GM18508 (cell line): ENCODE results near the gene DBNL.
"Not testable (repeated sequence)": the region's sequence is repeated elsewhere in the genome, so short reads cannot be mapped to it uniquely, and the experiment has no call there.

ENCODE experiments used
- ATAC-seq: cut with Tn5 transposase; IDR thresholded peaks from one replicate; pipeline ENCODE4 v1.9.1; 2021; ENCODE audit warnings: moderate number of reproducible peaks; ENCODE audit not compliant: insufficient read depth, unreplicated experiment

Gene DBNL

GRCh38 chr7:44040493-44040891 lies 4.0 kb upstream of the DBNL start:
- not testable (repeated sequence) for ATAC-seq

- no peak for ATAC-seq
Observed at GRCh38 chr7:44042221-44042620, 2.3 kb upstream of the DBNL start.

GRCh38 chr7:44043902-44044301 lies 600 bp upstream of the DBNL start:
- no peak for ATAC-seq

GRCh38 chr7:44045226-44046014 lies 918 bp downstream of the DBNL start:
- ATAC-seq = no peak

- peak; percentile 59 for ATAC-seq
Observed at GRCh38 chr7:44046321-44047061, 2.0 kb downstream of the DBNL start.

- ATAC-seq = no peak
Observed at GRCh38 chr7:44048031-44048795, 3.7 kb downstream of the DBNL start.

GRCh38 chr7:44050121-44050914 lies 5.8 kb downstream of the DBNL start:
- no peak for ATAC-seq

GRCh38 chr7:44050915-44051560 lies 6.5 kb downstream of the DBNL start:
- no peak for ATAC-seq

- no peak for ATAC-seq
Observed at GRCh38 chr7:44051611-44052220, 7.2 kb downstream of the DBNL start.

GRCh38 chr7:44052771-44053365 lies 8.4 kb downstream of the DBNL start:
- no peak for ATAC-seq

GRCh38 chr7:44056681-44057080 lies 12.2 kb downstream of the DBNL start:
- ATAC-seq = no peak

- ATAC-seq = no peak
Observed at GRCh38 chr7:44057181-44057848, 12.8 kb downstream of the DBNL start.

GRCh38 chr7:44057849-44058758 lies 13.6 kb downstream of the DBNL start:
- ATAC-seq = no peak

- no peak for ATAC-seq
Observed at GRCh38 chr7:44058759-44059218, 14.3 kb downstream of the DBNL start.

GRCh38 chr7:44059219-44060090 lies 15.0 kb downstream of the DBNL start:
- ATAC-seq = no peak
